Adrenal gland (tissue), 5 donors: ENCODE measurements around the gene GSTCD.

Experiments used
- CTCF ChIP-seq, 6 experiments: fragments of 450-650 bp in 4 of 6; fragments of 200-600 bp in 2 of 6; sonication (generic) in 1 of 6; IDR thresholded peaks; 1 replicate in 5 of 6; 2 replicates in 1 of 6; pipeline versions ENCODE4 v1.5.1 to v1.8.0; 2016 to 2021; ENCODE audit warnings: antibody characterized with exemption in 6 of 6, mild to moderate bottlenecking in 2 of 6, moderate library complexity in 1 of 6
- POLR2A ChIP-seq, 2 donors: fragments of 450-650 bp; IDR thresholded peaks; one replicate each; pipeline ENCODE4 v1.6.1; 2017; ENCODE audit warnings: antibody characterized with exemption in 2 of 2, mild to moderate bottlenecking in 2 of 2, moderate library complexity in 1 of 2
- donor health status: DM: no; HTN: no; CAD: no.

- no peak for TF ChIP-seq POLR2A (IDR thresholded peaks at IDR 0.05)
- TF ChIP-seq CTCF (IDR thresholded peaks at IDR 0.05), result no peak
These were observed 76.2 kb downstream of the GSTCD start for GRCh38 chr4:105784761-105785160.
